Mesendoderm (in vitro differentiated cells): ENCODE results near the gene PTPRG.

Experiments used
- DNase-seq: peaks from one replicate; pipeline ENCODE4 v3.0.0; 2013
- H2AK5ac ChIP-seq: 2 replicates; pipeline ENCODE4 v1.6.1; 2013; ENCODE audit warnings: low read length, inconsistent platforms
- H2BK120ac ChIP-seq: 2 replicates; pipeline ENCODE4 v1.6.1; 2013; ENCODE audit warnings: low read depth, mild to moderate bottlenecking, low read length, moderate library complexity, mixed read lengths
- H2BK15ac ChIP-seq: replicated peaks from 2 replicates; pipeline ENCODE4 v1.6.1; 2013; ENCODE audit warnings: low read depth, mild to moderate bottlenecking, moderate library complexity
- H2BK5ac ChIP-seq: 2 replicates; pipeline ENCODE4 v1.6.1; 2013; ENCODE audit warnings: low read length, inconsistent platforms
- H3K18ac ChIP-seq: 2 replicates; pipeline ENCODE4 v1.6.1; 2013; ENCODE audit warnings: mild to moderate bottlenecking, low read length, mixed read lengths
- H3K23ac ChIP-seq: one replicate; pipeline ENCODE4 v1.6.1; 2013; ENCODE audit warnings: low read length
- H3K27ac ChIP-seq: 2 replicates; pipeline ENCODE4 v1.5.1; 2013; ENCODE audit warnings: low read depth, mild to moderate bottlenecking, inconsistent platforms, low read length, moderate library complexity
- H3K27me3 ChIP-seq: 2 replicates; pipeline ENCODE4 v1.6.1; 2013; ENCODE audit warnings: low read length, control low read depth, mild to moderate bottlenecking, inconsistent platforms; ENCODE audit not compliant: insufficient read depth, poor library complexity
- H3K36me3 ChIP-seq: 2 replicates; pipeline ENCODE4 v1.6.1; 2013; ENCODE audit warnings: low read length, inconsistent platforms; ENCODE audit not compliant: control insufficient read depth, insufficient read depth
- H3K4ac ChIP-seq: one replicate; pipeline ENCODE4 v1.6.1; 2013; ENCODE audit warnings: low read depth, mild to moderate bottlenecking, low read length, moderate library complexity
- H3K4me1 ChIP-seq: 2 replicates; pipeline ENCODE4 v1.6.1; 2013; ENCODE audit warnings: low read depth, low read length, inconsistent platforms; ENCODE audit not compliant: control insufficient read depth
- H3K4me2 ChIP-seq: 2 replicates; pipeline ENCODE4 v1.6.1; 2013; ENCODE audit warnings: low read length
- H3K4me3 ChIP-seq: 2 replicates; pipeline ENCODE4 v1.5.1; 2013; ENCODE audit warnings: mild to moderate bottlenecking, low read length
- H3K56ac ChIP-seq: one replicate; pipeline ENCODE4 v1.6.1; 2013; ENCODE audit warnings: low read length
- H3K79me1 ChIP-seq: 2 replicates; pipeline ENCODE4 v1.6.1; 2013; ENCODE audit warnings: low read length, inconsistent platforms
- H3K79me2 ChIP-seq: 2 replicates; pipeline ENCODE4 v1.6.1; 2013; ENCODE audit warnings: mild to moderate bottlenecking, low read length; ENCODE audit not compliant: control insufficient read depth, insufficient read depth
- H3K9ac ChIP-seq: 2 replicates; pipeline ENCODE4 v1.6.1; 2013; ENCODE audit warnings: low read length, inconsistent platforms
- H4K5ac ChIP-seq: one replicate; pipeline ENCODE4 v1.6.1; 2013; ENCODE audit warnings: low read length
- H4K8ac ChIP-seq: one replicate; pipeline ENCODE4 v1.6.1; 2013; ENCODE audit warnings: low read depth, mild to moderate bottlenecking, control low read depth, low read length, moderate library complexity
- WGBS: extraction: QIAGEN DNeasy Blood & Tissue Kit; methylation state at CpG from one replicate; pipeline ENCODE4 v1.1.7; 2013; ENCODE audit warnings: low lambda C conversion rate, missing lambda C conversion rate; ENCODE audit not compliant: insufficient coverage; ENCODE audit errors: extremely low coverage; 5-methylcytosine and 5-hydroxymethylcytosine counted together

The PTPRG gene

GRCh38 chr3:61680617-61681016 is 119.2 kb downstream of the PTPRG start:
- H3K79me2 ChIP-seq: peaks cover 82% of the 10 kb centered on the region
- H2AK5ac ChIP-seq: no peak overlapping the region
- no peak overlapping the region for H3K4me2 ChIP-seq
- peaks cover 25% of the 10 kb centered on the region for H3K79me1 ChIP-seq
- H3K4me3 ChIP-seq: no peak overlapping the region
- no peak overlapping the region for H3K23ac ChIP-seq
- no peak overlapping the region for H3K56ac ChIP-seq
- DNase-seq: peak; percentile 45
- H3K36me3 ChIP-seq: no peaks in the 10 kb centered on the region
- no peaks in the 10 kb centered on the region for H3K27me3 ChIP-seq
- WGBS: no CpG with 5 or more reads among the region's 3 CpGs
- no peak overlapping the region for H3K18ac ChIP-seq
- H4K8ac ChIP-seq: no peak overlapping the region
- no peak overlapping the region for H3K9ac ChIP-seq
- peaks cover 34% of the 10 kb centered on the region for H3K4me1 ChIP-seq
- no peak overlapping the region for H2BK15ac ChIP-seq
- H2BK5ac ChIP-seq: no peak overlapping the region
- no peak overlapping the region for H3K27ac ChIP-seq
- no peak overlapping the region for H2BK120ac ChIP-seq
- H3K4ac ChIP-seq: no peak overlapping the region
- no peak overlapping the region for H4K5ac ChIP-seq

- WGBS: no CpG with 5 or more reads among the region's 5 CpGs
- no peak overlapping the region for H3K56ac ChIP-seq
- no peak overlapping the region for H3K27ac ChIP-seq
- H3K9ac ChIP-seq: no peak overlapping the region
- peaks cover 84% of the 10 kb centered on the region for H3K79me2 ChIP-seq
- H4K5ac ChIP-seq: no peak overlapping the region
- H4K8ac ChIP-seq: no peak overlapping the region
- no peak overlapping the region for H3K4me3 ChIP-seq
- H3K36me3 ChIP-seq: no peaks in the 10 kb centered on the region
- no peak overlapping the region for H2AK5ac ChIP-seq
- H3K18ac ChIP-seq: no peak overlapping the region
- no peaks in the 10 kb centered on the region for H3K27me3 ChIP-seq
- no peak overlapping the region for H2BK15ac ChIP-seq
- H2BK120ac ChIP-seq: no peak overlapping the region
- H3K4me2 ChIP-seq: no peak overlapping the region
- no peak overlapping the region for H2BK5ac ChIP-seq
- H3K23ac ChIP-seq: no peak overlapping the region
- H3K4ac ChIP-seq: no peak overlapping the region
- peaks cover 43% of the 10 kb centered on the region for H3K4me1 ChIP-seq
- DNase-seq: no peak
- peaks cover 29% of the 10 kb centered on the region for H3K79me1 ChIP-seq
Measured at GRCh38 chr3:61681636-61682035, 120.3 kb downstream of the PTPRG start.

- Histone ChIP-seq H3K4me3 (no peak overlapping the region), H3K36me3 (no peaks in the 10 kb centered on the region), H2BK120ac (no peak overlapping the region), H3K4me1 (peaks cover 47% of the 10 kb centered on the region), H3K4me2 (no peak overlapping the region), H3K4ac (no peak overlapping the region), H4K5ac (no peak overlapping the region), H3K79me1 (peaks cover 22% of the 10 kb centered on the region), H2BK15ac (no peak overlapping the region), H2BK5ac (no peak overlapping the region), H3K9ac (no peak overlapping the region), H3K56ac (no peak overlapping the region), H2AK5ac (no peak overlapping the region), H4K8ac (no peak overlapping the region), H3K18ac (no peak overlapping the region), H3K79me2 (peaks cover 78% of the 10 kb centered on the region), H3K23ac (no peak overlapping the region), H3K27ac (no peak overlapping the region), H3K27me3 (no peaks in the 10 kb centered on the region)
- WGBS: no CpG with 5 or more reads among the region's 10 CpGs
- peak; percentile 42 for DNase-seq
Measured at GRCh38 chr3:61682671-61683548, 121.5 kb downstream of the PTPRG start.

- Histone ChIP-seq H3K79me2 (peaks cover 71% of the 10 kb centered on the region), H2BK5ac (no peak overlapping the region), H2BK15ac (no peak overlapping the region), H3K9ac (no peak overlapping the region), H3K4me2 (no peak overlapping the region), H3K4me3 (no peak overlapping the region), H3K27ac (no peak overlapping the region), H3K79me1 (peaks cover 19% of the 10 kb centered on the region), H2AK5ac (no peak overlapping the region), H2BK120ac (no peak overlapping the region), H3K4me1 (peaks cover 47% of the 10 kb centered on the region), H3K36me3 (no peaks in the 10 kb centered on the region), H3K18ac (no peak overlapping the region), H4K8ac (no peak overlapping the region), H3K23ac (no peak overlapping the region), H4K5ac (no peak overlapping the region), H3K4ac (no peak overlapping the region), H3K56ac (no peak overlapping the region), H3K27me3 (no peaks in the 10 kb centered on the region)
- no CpG with 5 or more reads among the region's 11 CpGs for WGBS
- DNase-seq: no peak
Measured at GRCh38 chr3:61683549-61684236, 122.3 kb downstream of the PTPRG start.

- DNase-seq: no peak
- no peak overlapping the region for H3K23ac ChIP-seq
- no CpG with 5 or more reads among the region's 3 CpGs for WGBS
- H3K18ac ChIP-seq: no peak overlapping the region
- H3K9ac ChIP-seq: peak overlapping the region; percentile 9
- no peaks in the 10 kb centered on the region for H3K36me3 ChIP-seq
- no peak overlapping the region for H2BK120ac ChIP-seq
- H3K27me3 ChIP-seq: no peaks in the 10 kb centered on the region
- no peak overlapping the region for H3K4me3 ChIP-seq
- no peak overlapping the region for H2AK5ac ChIP-seq
- no peak overlapping the region for H4K5ac ChIP-seq
- no peak overlapping the region for H3K4ac ChIP-seq
- H3K79me2 ChIP-seq: peaks cover 71% of the 10 kb centered on the region
- H3K27ac ChIP-seq: no peak overlapping the region
- H3K79me1 ChIP-seq: peaks cover 21% of the 10 kb centered on the region
- peaks cover 53% of the 10 kb centered on the region for H3K4me1 ChIP-seq
- no peak overlapping the region for H2BK5ac ChIP-seq
- no peak overlapping the region for H2BK15ac ChIP-seq
- H3K56ac ChIP-seq: no peak overlapping the region
- H3K4me2 ChIP-seq: no peak overlapping the region
- no peak overlapping the region for H4K8ac ChIP-seq
Measured at GRCh38 chr3:61684386-61684785, 123.0 kb downstream of the PTPRG start.
